GM18907 (cell line): ENCODE data around the gene IKZF3.
"Not testable (repeated sequence)": the region's sequence is repeated elsewhere in the genome, so short reads cannot be mapped to it uniquely, and the experiment has no call there.

Source experiments
- ATAC-seq: cut with Tn5 transposase; IDR thresholded peaks from one replicate; pipeline ENCODE4 v1.9.1; 2021; ENCODE audit warnings: mild to moderate bottlenecking, moderate library complexity; ENCODE audit not compliant: unreplicated experiment

Gene IKZF3

GRCh38 chr17:39863918-39864746 lies at the start of gene IKZF3:
Gene IKZF3, minus strand, starts transcription at chr17:39864312. Its CDS starts 186 bp downstream, at chr17:39864126.
- peak; percentile 42 for ATAC-seq

- ATAC-seq, result no peak
Observed at GRCh38 chr17:39908789-39909352, 44.8 kb upstream of the IKZF3 start.

- no peak for ATAC-seq
Observed at GRCh38 chr17:39904990-39905288, 40.8 kb upstream of the IKZF3 start.

GRCh38 chr17:39903158-39903884 lies 39.2 kb upstream of the IKZF3 start:
- ATAC-seq, result no peak

GRCh38 chr17:39902027-39902426 lies 37.9 kb upstream of the IKZF3 start:
- not testable (repeated sequence) for ATAC-seq

GRCh38 chr17:39899215-39899614 lies 35.1 kb upstream of the IKZF3 start:
- ATAC-seq, result no peak

- no peak for ATAC-seq
Observed at GRCh38 chr17:39898088-39898487, 34.0 kb upstream of the IKZF3 start.

GRCh38 chr17:39894681-39895376 lies 30.7 kb upstream of the IKZF3 start:
- ATAC-seq, result no peak

- ATAC-seq, result no peak
Observed at GRCh38 chr17:39889200-39889599, 25.1 kb upstream of the IKZF3 start.

GRCh38 chr17:39887078-39887477 lies 23.0 kb upstream of the IKZF3 start:
- no peak for ATAC-seq

- not testable (repeated sequence) for ATAC-seq
Observed at GRCh38 chr17:39886102-39886501, 22.0 kb upstream of the IKZF3 start.

GRCh38 chr17:39872751-39873150 lies 8.6 kb upstream of the IKZF3 start:
- no peak for ATAC-seq

- ATAC-seq, result no peak
Observed at GRCh38 chr17:39871801-39872200, 7.7 kb upstream of the IKZF3 start.

GRCh38 chr17:39870776-39871175 lies 6.7 kb upstream of the IKZF3 start:
- no peak for ATAC-seq

GRCh38 chr17:39868554-39868942 lies 4.4 kb upstream of the IKZF3 start:
- ATAC-seq, result no peak

GRCh38 chr17:39867880-39868553 lies 3.9 kb upstream of the IKZF3 start, which contains the start of gene ZPBP2:
Gene ZPBP2, plus strand, starts transcription at chr17:39868202. Its CDS starts 153 bp downstream, at chr17:39868355.
- ATAC-seq, result no peak

GRCh38 chr17:39867084-39867879 lies 3.2 kb upstream of the IKZF3 start:
- peak; percentile 63 for ATAC-seq

- ATAC-seq, result no peak
Observed at GRCh38 chr17:39866013-39866730, 2.1 kb upstream of the IKZF3 start.

GRCh38 chr17:39863244-39863917 lies 731 bp downstream of the IKZF3 start:
- ATAC-seq, result no peak
